Measurements from ENCODE around the gene SECISBP2L.
"Not testable (repeated sequence)": the region's sequence is repeated elsewhere in the genome, so short reads cannot be mapped to it uniquely, and the experiment has no call there.

The SECISBP2L gene, protein sequence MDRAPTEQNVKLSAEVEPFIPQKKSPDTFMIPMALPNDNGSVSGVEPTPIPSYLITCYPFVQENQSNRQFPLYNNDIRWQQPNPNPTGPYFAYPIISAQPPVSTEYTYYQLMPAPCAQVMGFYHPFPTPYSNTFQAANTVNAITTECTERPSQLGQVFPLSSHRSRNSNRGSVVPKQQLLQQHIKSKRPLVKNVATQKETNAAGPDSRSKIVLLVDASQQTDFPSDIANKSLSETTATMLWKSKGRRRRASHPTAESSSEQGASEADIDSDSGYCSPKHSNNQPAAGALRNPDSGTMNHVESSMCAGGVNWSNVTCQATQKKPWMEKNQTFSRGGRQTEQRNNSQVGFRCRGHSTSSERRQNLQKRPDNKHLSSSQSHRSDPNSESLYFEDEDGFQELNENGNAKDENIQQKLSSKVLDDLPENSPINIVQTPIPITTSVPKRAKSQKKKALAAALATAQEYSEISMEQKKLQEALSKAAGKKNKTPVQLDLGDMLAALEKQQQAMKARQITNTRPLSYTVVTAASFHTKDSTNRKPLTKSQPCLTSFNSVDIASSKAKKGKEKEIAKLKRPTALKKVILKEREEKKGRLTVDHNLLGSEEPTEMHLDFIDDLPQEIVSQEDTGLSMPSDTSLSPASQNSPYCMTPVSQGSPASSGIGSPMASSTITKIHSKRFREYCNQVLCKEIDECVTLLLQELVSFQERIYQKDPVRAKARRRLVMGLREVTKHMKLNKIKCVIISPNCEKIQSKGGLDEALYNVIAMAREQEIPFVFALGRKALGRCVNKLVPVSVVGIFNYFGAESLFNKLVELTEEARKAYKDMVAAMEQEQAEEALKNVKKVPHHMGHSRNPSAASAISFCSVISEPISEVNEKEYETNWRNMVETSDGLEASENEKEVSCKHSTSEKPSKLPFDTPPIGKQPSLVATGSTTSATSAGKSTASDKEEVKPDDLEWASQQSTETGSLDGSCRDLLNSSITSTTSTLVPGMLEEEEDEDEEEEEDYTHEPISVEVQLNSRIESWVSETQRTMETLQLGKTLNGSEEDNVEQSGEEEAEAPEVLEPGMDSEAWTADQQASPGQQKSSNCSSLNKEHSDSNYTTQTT

DNA sequence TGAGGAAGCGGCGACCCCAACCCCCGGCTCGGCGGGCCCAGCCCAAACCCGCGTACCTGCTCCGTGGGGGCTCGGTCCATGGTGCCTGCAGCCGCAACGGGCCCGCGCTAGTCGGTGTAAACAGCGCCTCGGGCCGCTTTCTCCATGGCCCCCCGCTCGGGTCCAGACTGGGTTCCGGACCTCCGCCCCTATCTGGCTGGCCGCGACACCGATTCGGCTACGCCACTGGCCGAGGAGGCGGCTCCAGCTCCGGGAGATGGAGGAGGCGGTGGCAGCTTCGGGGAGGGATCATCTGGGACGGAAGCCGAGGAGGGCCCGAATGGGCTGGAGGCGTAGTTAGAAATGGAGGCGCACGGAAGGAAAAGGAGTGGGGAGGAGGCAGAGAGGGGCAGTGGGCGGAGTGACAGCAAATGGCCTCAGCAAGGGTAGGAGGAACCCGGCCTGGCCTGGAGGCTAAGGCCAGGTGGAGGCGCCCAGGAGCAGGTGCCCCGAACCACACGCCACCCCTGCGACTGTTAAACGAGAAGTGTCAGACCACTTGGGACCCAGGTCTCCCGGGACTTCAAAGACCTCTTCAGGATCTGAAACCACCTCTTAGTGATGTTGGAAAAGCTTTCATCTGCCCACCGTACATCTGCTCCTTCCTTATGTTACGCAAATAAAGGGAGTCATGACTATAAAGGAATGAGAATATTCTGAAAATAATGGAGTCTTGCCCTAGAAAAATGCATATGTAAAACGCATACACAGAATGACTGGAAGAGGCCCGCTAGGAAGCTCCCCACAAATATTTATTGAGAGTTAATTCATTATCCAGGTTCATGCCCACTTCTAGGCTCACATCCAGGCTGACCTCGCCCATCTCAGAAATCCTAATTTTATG lies at the start of gene SECISBP2L:
Gene SECISBP2L, minus strand, starts transcription at position 227 of the 883 bp plus-strand sequence. Its CDS starts 147 bp downstream, at position 80.
- DNase-seq, result peak; percentile 64 to 91

GRCh38 chr15:49094923-49095322 lies 48.7 kb upstream of the SECISBP2L start:
- no peak for DNase-seq

- DNase-seq, result no peak
Measured at GRCh38 chr15:49093252-49094105, 47.2 kb upstream of the SECISBP2L start.

- no peak for DNase-seq
Measured at GRCh38 chr15:49088996-49089395, 42.8 kb upstream of the SECISBP2L start.

DNA sequence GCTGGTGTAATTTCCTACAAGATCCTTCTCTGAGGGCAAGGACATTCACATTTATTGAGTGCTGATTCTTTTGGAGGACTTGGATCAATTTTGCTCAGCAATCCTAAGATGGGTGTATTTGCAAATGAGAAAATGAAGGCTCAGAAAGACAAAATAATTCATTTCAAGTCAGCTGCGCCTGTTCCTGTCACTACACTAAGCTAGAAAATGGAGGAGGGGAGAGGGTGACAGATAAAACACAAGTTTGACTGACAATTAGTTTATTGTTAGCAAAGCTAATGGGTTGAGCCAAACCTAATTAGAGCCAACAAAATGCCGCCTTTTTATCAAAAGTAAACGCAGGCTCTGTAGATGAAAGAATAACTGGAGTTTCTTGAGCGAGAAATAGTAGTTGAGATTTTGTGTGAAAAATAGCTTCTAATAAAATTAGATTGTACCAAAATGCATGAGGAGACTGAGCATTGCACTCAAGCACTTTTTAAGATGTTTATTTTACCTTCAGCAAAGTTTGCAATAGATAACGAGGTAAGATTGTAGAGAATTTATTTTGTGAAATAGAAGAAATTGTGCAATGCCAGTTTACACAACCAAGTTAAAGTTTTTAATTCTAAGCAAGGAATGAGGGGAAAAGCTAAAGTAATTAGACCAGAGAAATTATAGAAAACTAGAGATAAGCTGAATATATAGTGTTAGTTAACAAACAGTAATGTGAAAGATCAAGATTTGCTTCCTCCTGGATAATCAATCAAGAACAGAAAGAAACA lies 39.6 kb upstream of the SECISBP2L start:
- no peak for DNase-seq

DNA sequence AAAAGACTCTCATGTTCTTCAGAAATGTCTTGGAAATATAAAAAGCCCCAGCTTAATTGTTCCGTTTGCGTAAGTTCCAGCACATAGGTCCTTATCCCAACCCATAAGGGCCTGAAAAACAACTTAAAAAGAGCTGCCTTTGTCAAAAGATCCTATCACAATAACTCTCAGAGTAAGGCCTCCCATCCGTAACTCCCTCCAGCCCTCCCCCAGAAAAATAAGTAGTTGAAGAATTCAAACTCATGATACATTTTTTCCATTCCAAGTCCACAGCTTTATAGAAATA lies 38.0 kb upstream of the SECISBP2L start:
- no peak for DNase-seq

- no peak for DNase-seq
Measured at GRCh38 chr15:49083401-49084284, 37.4 kb upstream of the SECISBP2L start.

GRCh38 chr15:49082960-49083359 lies 36.7 kb upstream of the SECISBP2L start:
- no peak for DNase-seq

GRCh38 chr15:49079340-49080039 lies 33.2 kb upstream of the SECISBP2L start:
- no peak for DNase-seq

- DNase-seq, result no peak
Measured at GRCh38 chr15:49075881-49076280, 29.6 kb upstream of the SECISBP2L start.

DNA sequence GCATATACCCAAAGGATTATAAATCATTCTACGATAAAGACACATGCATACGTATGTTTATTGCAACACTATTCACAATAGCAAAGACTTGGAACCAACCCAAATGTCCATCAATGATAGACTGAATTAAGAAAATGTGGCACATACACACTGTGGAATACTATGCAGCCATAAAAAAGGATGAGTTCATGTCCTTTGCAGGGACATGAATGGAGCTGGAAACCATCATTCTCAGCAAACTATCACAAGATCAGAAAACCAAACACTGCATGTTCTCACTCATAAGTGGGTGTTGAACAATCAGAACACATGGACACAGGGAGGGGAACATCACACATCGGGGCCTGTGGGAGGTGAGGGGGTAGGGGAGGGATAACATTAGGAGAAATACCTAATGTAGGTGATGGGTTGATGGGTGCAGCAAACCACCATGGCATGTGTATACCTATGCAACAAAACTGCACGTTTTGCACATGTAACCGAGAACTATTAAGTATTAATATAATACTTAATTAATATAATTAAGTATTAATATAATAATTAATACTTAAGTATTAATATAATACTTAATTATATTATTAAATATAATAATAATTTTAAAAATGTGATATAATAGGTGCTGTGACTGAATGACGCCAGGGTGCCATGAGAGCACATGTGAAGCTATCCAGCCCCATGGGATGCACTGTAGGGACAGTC lies 28.5 kb upstream of the SECISBP2L start:
- DNase-seq, result not testable (repeated sequence)

DNA sequence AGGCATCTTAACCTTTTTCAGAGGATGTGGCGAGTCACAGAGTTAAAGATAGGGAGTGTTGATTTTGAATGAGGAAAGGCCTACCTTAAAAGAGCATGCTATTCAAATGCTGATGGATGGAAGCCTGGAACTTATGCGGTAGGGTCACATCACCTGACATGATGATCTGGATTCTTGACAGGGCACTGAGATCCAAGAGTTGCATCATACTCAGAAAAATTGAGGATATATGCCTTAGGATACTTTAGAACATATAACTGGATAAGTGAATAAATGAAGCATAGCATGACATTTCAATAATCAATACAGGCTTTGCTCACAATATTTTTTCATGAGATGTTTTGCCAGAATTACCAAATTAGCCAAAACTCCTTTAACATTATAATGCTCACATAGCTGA lies 20.1 kb upstream of the SECISBP2L start:
- no peak for DNase-seq

DNA sequence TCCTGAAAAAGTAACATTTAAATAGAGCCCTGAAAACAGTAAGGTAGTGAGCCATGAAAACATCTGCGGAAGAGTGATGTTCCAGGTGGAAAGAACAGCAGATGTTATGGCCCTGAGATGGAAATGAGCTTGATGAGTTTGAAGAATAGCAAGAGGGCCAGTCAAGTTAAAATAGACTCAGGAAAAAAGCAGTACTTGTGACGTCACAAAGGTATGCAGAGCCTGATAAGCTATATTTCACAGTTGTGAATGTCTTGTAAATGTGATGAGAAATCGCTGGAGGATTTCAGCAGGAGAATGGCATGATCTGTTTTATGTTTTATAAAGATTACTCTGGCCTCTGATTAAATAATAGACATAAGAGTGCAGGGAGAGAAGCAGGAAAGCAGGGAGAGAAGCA lies 18.6 kb upstream of the SECISBP2L start:
- DNase-seq, result no peak

- no peak for DNase-seq
Measured at GRCh38 chr15:49064281-49064653, 18.0 kb upstream of the SECISBP2L start.

GRCh38 chr15:49063402-49064280 lies 17.4 kb upstream of the SECISBP2L start:
- DNase-seq, result no peak

GRCh38 chr15:49062900-49063299 lies 16.7 kb upstream of the SECISBP2L start:
- no peak for DNase-seq

GRCh38 chr15:49060710-49061495 lies 14.7 kb upstream of the SECISBP2L start:
- DNase-seq, result no peak

Measured in bone marrow (tissue), 2 donors.